Effector CD8-positive, alpha-beta T cell (primary cell): Measurements from ENCODE around the gene MEX3A.

Experiments
- DNase-seq: peaks from one replicate; lab custom pipeline; 2025; lab: John Stamatoyannopoulos, UW

Gene MEX3A

GRCh38 chr1:156102633-156103511 is 20.6 kb upstream of the MEX3A start:
- DNase-seq, result no peak

- DNase-seq, result no peak
Observed at GRCh38 chr1:156101880-156102279, 19.6 kb upstream of the MEX3A start.

- no peak for DNase-seq
Observed at GRCh38 chr1:156100205-156100995, 18.1 kb upstream of the MEX3A start.

DNA sequence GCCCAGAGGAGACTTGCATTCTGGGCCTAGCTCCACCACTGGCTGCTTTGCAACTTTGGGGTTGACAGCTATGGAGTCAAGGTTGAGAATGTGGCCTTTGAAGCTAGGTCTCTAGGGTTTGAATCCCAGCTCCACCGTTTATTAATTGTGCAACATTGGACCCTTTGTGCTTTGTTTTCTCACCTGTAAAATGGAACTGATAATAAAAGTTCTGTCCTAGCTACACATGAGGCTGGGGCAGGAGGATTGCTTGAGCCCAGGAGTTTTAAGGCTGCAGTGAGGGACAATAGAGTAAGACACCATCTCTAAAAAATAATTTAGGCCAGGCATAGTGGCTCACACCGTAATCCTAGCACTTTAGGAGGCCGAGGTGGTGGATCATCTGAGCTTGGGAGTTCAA is 17.0 kb upstream of the MEX3A start:
- no peak for DNase-seq

DNA sequence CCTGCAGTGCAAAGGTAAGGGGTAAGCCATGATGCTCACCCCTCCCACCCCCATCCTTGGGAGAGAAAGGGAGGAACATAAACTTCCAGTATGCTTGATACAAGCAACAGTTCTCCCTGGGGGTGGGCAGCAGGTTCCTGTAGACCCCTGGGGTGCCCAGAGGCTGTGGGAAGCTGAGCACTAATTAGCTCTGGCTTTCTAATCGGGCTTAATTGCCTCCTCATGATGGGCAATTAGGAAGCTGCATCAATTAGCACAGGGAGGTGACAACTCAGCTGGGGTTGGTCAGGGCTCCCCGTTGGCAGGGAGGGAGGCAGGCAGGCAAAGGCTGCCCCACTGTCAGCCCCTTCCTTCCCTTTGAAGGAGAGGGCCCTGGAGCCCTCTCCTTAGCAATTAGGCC is 16.5 kb upstream of the MEX3A start:
- DNase-seq, result no peak

DNA sequence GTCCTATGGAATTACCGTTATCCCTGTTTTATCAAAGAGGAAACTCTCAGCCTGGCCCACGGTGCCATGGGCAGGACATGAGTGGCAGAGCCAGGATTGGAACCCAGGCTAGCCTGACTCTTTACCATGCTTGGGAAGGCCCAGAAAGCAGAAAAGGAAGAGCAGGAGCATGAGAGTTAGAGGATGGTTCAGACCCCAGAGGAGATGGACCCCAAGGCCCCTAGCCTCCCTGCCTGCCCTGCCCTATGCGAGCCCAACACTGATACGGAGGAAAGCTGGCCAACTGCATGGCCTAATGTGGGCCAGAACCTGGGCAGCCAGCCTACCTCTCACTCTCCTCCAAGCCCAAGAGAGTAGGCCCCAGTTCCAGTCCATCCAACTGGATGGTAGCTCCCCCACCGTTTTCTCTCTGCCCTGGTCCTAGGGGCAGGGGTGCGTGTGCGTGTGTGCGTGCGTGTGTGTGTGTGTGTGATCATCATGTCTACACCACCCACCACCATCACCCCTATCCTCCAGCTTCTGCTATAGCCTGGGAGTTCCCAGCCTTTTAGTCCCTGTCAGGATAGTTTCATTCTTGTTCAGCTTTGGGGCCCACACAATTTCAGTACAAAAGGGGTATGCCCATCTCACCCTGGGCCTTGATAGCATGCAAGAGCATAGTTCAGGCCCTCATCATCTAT is 15.4 kb upstream of the MEX3A start:
- DNase-seq, result no peak

- DNase-seq, result peak; percentile 68
Observed at GRCh38 chr1:156096640-156097391, 14.6 kb upstream of the MEX3A start.

DNA sequence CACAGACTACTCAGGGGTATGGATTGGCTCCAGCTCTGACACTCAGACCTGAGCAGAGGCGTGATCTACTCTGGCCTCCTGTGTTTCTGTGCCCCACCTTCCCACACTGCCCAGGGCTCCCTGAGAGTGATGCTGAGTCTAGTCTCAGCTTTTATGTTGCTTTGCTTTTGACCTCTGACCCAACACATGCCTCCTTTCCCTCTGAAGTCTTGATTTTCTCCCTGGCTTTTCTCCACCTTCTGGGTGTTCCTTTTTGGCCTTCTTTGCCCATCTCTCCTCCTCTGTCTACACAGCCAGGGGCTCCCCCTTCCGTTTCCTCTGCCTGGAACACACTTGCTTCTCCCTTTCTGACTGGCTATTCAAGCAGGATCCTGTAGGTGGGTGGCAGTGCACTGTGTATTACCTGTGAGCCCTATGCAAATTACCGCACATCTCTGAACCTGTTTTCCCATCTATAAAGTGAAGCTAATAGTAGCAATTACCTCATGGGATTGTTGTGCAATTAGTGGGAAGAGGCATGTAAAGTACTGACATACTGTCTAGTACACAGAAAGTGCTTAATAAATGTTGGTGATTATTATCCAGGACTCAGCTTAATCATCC is 13.7 kb upstream of the MEX3A start:
- DNase-seq, result no peak

- no peak for DNase-seq
Observed at GRCh38 chr1:156091610-156092009, 9.3 kb upstream of the MEX3A start.

DNA sequence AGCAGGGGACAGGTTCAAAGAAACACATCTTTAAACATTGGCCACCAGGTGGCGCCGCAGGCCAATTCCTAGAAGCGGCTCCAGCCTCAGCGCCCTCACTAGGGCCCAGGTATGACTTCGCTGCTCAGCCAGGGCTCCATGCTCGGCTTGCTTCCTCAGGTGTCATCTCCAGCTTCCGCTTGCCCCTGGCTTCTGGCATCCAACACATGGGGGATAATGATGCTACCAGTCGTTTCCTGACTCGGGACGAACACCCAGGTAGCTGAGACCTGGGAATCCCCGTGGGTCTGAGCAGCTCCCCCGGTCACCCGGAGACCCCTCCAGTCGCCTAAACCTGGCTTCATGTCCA is 8.5 kb upstream of the MEX3A start:
- DNase-seq, result peak; percentile 88

GRCh38 chr1:156090138-156090839 is 8.0 kb upstream of the MEX3A start:
- DNase-seq, result no peak

DNA sequence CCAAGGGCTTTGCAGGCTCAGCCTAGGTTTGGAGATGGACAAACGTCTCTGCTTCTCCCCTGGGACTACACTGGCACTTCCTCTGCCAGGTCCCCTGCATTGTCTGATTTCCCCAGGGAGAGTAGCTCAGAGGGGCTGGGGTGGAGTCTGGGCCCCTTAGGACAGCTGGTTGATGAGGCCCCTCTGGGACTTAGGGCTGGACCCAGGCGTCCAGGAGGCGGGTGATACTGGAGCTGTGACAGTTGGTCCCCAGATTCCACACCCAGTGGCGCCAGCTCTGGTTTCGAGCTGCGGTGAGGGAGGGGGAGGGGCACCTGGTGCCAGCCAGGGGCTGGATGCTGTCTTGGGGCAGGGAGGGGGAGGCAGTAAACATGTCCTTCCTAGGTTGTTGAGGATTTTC is 7.4 kb upstream of the MEX3A start:
- DNase-seq, result no peak

- no peak for DNase-seq
Observed at GRCh38 chr1:156086256-156086662, 4.0 kb upstream of the MEX3A start.

DNA sequence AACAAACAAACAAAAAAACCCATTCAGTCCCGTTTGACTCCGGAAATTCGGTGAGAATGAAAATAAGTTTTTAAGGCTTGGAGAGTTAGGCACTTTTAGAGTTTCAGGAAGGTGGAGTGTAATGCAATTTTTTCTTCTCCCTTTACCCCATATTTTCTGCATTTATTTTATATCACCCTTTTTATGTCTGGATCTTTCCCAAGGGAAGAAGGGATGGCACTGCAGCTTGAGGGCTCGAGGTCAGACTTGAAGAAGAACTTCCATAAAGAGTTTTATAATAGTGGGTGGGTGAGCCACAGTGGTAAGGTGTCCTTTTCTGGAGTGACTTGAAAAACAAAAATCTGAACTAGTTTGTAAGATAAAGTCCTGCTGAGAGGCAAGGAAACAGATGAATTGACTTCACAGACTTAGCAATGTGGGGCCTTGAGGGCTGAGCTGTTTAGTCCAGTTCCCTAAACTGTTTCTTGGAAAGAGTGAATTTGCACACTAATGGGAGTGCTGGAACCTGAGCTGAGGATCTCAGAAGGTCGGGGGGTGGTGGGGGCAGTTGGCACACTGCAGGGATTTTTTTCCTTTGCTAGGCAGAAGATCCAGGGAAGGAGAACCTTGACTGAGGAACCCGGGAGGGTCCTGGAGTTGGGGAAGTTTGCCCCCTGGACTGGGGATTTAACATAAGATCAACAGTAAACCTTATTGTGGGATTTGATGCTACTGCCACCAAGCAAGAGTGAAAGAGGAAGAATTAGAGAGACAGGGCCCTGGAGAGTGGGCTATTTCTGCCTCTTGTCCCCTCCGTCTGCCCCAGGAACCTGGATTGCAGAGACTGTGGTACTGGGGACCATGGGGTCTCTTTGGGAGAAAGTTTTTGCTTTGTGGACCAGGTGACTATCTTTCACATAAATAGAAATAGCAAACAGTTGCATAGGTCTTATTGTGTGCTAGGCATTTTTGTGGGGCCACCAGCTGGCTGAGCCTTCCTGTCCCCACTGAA is 1.8 kb upstream of the MEX3A start:
- no peak for DNase-seq

DNA sequence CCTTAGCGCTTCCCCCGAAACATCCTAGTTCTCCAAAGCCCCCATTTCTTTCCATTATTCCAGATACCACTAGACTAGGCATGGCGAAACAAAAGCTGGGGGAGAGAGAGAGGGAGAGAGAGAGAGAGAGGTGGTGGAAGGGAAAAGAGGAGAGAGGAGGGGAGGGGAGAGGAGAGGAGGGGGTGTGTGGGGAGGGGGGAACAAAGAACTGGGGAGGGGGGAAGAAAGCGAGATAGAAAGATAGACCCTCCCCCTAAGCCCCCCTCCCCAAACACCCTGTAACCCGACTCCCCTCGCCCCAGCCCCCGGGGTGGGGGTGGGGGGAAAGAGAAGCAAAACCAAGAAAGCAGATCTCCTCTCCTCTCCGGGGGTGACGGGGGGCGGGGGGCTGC is 352 bp downstream of the MEX3A start:
- DNase-seq, result no peak

- DNase-seq, result no peak
Observed at GRCh38 chr1:156081180-156081916, 917 bp downstream of the MEX3A start.

DNA sequence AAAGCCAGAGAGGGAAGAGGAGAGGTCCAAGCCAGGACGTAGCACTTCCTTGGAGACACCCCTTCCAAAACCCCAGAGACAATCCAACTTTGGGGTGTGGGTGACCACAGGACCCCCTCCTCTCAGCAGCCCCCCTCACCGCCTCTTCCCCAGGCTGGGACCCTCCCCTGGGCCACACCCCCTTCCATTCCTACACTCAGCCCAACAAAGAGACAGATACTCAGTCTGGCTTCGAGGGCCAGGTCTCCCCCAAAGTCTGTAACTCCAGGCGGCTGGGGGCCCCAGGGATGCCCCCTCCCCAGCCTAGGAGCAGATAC is 1.4 kb downstream of the MEX3A start:
- no peak for DNase-seq

DNA sequence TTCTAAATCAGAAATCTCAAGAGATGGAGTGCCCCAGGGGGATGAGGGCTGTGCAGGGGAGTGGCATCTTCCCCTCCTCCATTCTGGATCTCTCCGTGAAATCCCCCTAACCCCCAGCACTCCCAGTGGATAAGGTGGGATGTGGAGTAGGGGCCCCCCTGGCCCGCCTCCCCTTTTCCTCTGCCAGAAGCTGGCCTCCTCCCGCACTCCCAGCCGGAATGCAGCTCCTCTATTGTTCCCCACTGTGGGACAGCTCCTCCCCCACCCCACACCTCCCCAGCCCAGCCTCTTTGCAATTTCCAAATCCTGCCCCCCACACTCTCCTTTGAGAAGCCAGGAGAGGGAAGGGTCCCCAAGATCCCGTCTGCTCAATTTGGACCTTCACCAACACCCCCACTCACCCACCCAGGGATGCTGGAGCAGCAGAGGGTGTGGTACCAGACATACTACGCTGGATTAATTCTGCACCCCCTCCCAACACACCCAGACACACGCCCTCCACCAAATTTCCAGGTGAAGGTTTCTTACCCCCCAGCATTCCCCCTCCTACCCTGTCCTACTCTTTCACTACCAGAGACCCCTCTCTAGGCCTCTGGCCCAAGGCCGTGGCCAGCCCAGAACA is 1.9 kb downstream of the MEX3A start:
- DNase-seq, result no peak

DNA sequence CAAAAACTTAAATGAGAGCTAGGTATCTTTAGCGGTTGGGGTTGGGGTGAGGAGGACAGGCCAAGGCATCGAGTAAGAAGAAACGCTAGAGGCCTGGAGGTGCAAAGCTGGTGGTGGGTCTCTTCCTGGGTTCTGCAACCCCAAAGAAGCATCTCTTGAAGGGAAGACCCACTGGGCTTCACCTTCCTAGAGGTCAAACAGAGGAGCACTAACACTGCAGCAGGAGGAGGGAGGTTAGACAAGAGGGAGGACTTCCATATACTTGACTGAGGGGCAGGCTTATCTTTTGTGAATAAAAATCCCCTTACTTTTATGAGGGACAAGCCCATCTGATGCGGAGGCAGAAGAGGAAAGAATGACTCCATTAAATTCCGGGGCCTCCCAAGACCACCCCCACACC is 2.5 kb downstream of the MEX3A start:
- DNase-seq, result no peak
